Stomach (tissue), 4 donors: ENCODE measurements around the gene SLC39A3.

Source experiments
- CTCF ChIP-seq, 7 experiments: fragments of 450-650 bp in 4 of 7; fragments of 200-600 bp in 3 of 7; sonication (generic) in 3 of 7; IDR thresholded peaks; one replicate each; pipeline ENCODE4 v1.5.1; 2016 to 2019; ENCODE audit warnings: antibody characterized with exemption in 7 of 7, control low read depth in 2 of 7, mild to moderate bottlenecking in 1 of 7
- EP300 ChIP-seq: sonication (generic); formaldehyde crosslinking; IDR thresholded peaks from one replicate; pipeline ENCODE4 v1.6.1; 2017; ENCODE audit warnings: antibody characterized with exemption
- POLR2A ChIP-seq, 4 donors: fragments of 450-650 bp; IDR thresholded peaks; one replicate each; pipeline ENCODE4 v1.6.1; 2016; ENCODE audit warnings: antibody characterized with exemption in 4 of 4, control low read depth in 2 of 4, mild to moderate bottlenecking in 1 of 4, moderate library complexity in 1 of 4
- POLR2AphosphoS5 ChIP-seq, 3 donors: sonication (generic); formaldehyde crosslinking; IDR thresholded peaks; one replicate each; pipeline ENCODE4 v1.6.1; 2016; ENCODE audit warnings: antibody characterized with exemption in 3 of 3

- TF ChIP-seq CTCF (IDR thresholded peaks at IDR 0.05) (no peak), EP300 (no peak), POLR2A (IDR thresholded peaks at IDR 0.05) (no peak), POLR2AphosphoS5 (IDR thresholded peaks at IDR 0.05) (no peak)
These were observed 13.5 kb downstream of the SLC39A3 start for GRCh38 chr19:2726160-2726855.
